GM19351 (cell line): Measurements from ENCODE around the gene CCDC28B.

Experiments
- ATAC-seq: cut with Tn5 transposase; IDR thresholded peaks from one replicate; pipeline ENCODE4 v1.9.1; 2021; ENCODE audit warnings: mild to moderate bottlenecking, moderate library complexity; ENCODE audit not compliant: unreplicated experiment

The CCDC28B gene

GRCh38 chr1:32192220-32192948 lies 8.0 kb upstream of the CCDC28B start:
- no peak for ATAC-seq

DNA sequence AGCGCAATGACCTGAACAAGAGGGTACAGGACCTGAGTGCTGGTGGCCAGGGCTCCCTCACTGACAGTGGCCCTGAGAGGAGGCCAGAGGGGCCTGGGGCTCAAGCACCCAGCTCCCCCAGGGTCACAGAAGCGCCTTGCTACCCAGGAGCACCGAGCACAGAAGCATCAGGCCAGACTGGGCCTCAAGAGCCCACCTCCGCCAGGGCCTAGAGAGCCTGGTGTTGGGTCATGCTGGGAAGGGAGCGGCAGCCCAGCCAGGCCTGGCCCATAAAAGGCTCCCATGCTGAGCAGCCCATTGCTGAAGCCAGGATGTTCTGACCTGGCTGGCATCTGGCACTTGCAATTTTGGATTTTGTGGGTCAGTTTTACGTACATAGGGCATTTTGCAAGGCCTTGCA lies 5.4 kb upstream of the CCDC28B start:
- ATAC-seq = no peak

DNA sequence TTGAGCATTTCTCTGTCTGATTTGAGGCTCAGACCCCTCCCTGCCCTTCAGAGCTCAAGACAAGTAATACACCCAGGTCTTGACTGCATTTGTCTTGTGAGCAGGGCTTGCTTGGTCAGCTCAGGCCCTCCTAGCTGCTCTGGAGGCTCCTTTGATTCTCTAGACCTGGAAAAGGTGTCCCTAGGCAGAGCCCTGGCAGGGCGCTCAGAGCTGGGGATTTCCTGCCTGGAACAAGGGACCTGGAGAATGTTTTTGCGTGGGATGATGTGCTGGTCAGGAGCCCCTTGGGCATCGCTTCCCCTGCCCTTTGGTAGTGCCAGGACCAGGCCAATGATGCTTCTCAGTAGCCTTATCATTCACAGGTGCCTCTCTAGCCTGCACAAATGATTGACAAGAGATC lies 4.9 kb upstream of the CCDC28B start:
- no peak for ATAC-seq

- ATAC-seq = no peak
Observed at GRCh38 chr1:32195972-32196823, 4.2 kb upstream of the CCDC28B start.

- no peak for ATAC-seq
Observed at GRCh38 chr1:32197074-32197473, 3.3 kb upstream of the CCDC28B start.

DNA sequence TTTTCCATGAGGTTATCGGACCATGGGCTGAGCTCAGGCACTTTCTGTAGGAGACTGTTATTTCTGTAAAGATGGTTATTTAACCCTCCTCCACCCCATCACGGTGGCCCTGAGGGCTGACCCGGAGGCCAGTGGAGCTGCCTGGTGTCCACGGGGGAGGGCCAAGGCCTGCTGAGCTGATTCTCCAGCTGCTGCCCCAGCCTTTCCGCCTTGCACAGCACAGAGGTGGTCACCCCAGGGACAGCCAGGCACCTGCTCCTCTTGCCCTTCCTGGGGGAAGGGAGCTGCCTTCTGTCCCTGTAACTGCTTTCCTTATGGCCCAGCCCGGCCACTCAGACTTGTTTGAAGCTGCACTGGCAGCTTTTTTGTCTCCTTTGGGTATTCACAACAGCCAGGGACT lies 2.6 kb upstream of the CCDC28B start:
- no peak for ATAC-seq

DNA sequence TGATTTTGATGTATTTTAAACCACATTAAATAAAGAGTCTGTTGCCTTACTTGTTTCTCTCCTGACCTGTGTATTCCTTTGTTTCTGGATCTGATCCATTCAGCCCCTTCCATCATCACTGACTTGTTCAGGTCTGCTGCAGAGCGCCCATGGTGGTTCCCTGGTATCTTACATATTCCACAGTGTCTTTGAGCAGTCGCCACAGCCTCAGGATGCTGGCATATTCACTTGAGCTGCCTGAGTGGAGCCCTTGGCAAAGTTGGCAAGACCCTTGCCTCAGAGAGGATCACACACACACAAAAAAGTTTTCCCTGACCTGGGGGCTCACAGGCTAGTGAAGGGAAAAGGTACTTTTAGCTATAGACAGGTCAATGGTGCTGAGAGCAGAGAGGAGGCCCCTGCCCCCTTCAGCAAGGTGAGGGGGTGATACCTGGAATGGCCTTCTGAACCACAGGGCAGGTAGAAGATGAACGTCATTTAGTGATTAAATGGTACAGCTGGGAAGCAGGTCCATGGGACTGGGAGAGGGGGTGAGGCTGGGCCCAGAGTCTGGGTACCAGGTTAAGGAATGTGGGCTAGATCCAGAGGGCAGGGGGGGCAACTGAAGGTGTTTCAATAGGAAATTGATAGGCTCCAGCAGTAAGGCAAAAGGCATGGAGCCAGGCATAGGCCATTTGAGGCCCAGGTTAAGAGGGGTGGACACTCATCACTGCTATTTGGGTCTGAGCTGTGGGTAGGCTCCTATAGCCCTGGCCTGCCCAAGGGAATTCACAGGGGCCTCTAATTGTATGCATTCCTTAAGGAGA lies 2.0 kb upstream of the CCDC28B start:
- no peak for ATAC-seq

- ATAC-seq = no peak
Observed at GRCh38 chr1:32199043-32199716, 1.2 kb upstream of the CCDC28B start.

- ATAC-seq = no peak
Observed at GRCh38 chr1:32199717-32200072, 700 bp upstream of the CCDC28B start.

- ATAC-seq = peak; percentile 34
Observed at GRCh38 chr1:32201011-32201855, 838 bp downstream of the CCDC28B start.

DNA sequence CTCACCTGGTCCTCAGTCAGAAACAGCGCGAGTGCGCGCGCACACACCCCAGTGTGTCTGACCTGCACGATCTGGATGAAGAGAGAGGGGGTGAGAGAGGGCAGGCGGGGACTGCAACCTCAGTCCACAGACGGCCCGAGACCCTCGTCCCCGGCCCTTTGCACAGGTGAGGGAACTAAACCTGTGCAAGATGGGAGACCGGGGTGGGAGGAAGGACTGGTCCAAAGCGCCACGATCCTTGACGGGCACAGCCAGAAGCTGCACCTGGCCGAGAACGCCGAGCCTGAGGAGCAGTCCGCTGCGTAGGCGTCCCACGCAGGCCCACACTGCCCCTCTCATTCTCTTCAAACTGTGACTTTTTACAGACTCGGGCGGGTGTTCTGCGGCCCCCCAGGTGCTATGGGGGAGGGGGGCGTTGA lies 4.6 kb downstream of the CCDC28B start:
- ATAC-seq = no peak

- peak; percentile 55 for ATAC-seq
Observed at GRCh38 chr1:32205401-32206370, 5.3 kb downstream of the CCDC28B start, which contains the start of gene IQCC. Gene IQCC (plus strand): TSS chr1:32205671. CDS start chr1:32205682, 11 bp downstream.

DNA sequence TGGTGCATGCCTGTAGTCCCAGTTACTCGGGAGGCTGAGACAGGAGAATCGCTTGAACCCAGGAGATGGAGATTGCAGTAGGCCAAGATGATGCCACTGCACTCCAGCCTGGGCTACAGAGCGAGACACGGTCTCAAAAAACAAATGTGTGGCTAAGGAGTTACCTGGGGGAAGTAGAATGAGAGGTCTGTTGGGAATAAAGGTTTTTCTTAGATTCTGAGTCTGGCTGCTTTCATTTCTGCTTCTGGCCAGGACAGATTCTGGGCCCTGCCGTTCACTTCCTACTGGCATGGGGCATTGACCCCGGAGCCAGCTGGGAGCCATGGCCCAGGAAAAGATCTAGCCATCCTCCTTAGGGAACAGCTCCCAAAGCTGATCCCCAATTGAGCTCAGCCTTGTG lies 8.1 kb downstream of the CCDC28B start:
- no peak for ATAC-seq

GRCh38 chr1:32208891-32209328 lies 8.5 kb downstream of the CCDC28B start, which contains the start of gene DCDC2B:
Gene DCDC2B (plus strand): TSS chr1:32209089. CDS start chr1:32209094, 5 bp downstream.
- no peak for ATAC-seq

GRCh38 chr1:32215629-32216480 lies 15.5 kb downstream of the CCDC28B start:
- ATAC-seq = no peak

GRCh38 chr1:32216566-32216965 lies 16.2 kb downstream of the CCDC28B start:
- no peak for ATAC-seq

GRCh38 chr1:32219022-32219421 lies 18.6 kb downstream of the CCDC28B start:
- no peak for ATAC-seq
